Right lung (tissue), 5 donors: ENCODE measurements around the gene LRMDA. TPM values are rescaled to one million over a fixed set of nuclear protein-coding genes. Genes with fewer than 3 reads are reported as not detected.

ENCODE experiments used
- DNase-seq, 2 donors: peaks; one replicate each; pipeline ENCODE4 v3.0.0-alpha.2; 2013
- polyA plus RNA-seq, 5 donors: library from polyadenylated mRNA; unstranded; fragments of 120-200 nt; gene quantifications; one replicate each; pipeline versions ENCODE4 v1.2.1 to v1.2.3, GENCODE V29; 2013; ENCODE audit warnings: inconsistent platforms in 1 of 5, low replicate concordance in 1 of 5; ENCODE audit not compliant: insufficient read length in 5 of 5, insufficient read depth in 1 of 5

The LRMDA gene
- polyA plus RNA-seq, 5 donors = 13.4 to 23.1 (median 19.1) TPM

DNA sequence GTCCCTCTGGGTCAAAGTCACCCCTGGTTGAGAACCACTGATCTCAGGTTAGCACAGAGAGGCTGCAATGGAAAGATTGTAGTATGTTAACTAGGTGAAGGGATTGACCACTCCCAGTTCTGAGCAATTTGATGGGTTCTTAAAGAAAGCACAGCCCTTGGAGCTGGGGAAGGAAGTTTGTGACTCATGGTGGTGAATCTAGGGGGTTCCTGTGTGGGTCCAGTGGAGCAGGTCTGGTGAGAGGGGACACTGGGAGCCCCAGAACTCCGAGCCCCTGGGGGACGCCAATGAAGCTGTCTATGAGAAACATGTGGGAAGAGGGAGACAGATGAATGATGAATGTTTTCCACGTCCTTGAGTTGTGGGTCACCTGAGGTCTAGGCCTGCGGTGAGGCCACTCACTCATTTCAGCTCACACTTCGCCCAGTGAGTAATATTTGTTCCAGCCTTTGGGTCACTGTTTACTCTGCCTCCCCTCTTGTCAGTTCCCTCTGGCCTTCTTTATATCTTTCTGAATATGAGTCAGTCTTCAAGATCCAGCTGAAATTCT, 341.9 kb downstream of the LRMDA start:
- DNase-seq = no peak

DNA sequence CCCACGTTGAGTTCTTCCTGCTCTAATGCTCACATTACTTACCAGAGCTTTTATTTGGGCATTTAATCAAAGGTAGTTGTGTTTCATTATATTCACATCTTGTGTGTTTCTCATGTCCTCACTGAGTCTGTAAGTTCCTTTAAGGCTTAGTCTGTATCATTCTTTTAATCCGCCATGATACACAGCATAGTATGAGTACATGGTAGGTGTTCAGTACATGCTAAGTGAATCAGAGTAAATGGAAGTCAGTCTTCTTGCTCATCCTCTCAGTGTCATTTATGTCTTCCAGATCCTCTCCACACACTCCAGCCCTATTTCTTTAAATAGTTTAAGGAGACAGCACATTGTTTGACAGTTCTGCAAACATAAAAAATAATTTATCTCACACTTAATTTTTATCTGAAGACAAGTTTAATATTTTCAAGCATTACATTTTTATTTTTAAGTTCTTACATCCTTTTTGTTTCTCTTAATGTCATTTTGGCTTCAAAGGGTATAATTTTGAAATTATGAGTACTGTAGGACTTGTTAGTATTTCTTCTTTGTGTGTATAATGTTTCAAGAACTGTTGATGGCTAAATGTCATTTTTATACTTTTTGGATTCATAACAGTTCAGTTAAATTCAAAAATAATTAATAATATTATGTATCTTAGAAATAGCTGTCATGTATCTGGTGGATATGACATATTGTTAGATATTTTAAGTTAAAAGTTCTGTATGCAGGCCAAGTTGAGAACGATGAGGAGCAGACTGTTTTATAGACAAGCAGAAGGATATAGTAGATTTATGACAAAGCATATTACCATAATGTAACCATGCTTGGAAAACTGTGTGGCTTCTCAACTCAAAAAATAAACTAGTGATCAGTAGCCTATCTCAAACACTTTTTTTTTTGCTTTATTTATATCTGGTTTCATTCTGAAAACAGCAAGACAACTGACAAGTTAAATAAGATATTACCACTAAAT, 342.7 kb downstream of the LRMDA start:
- peak; percentile 53 to 60 for DNase-seq

DNA sequence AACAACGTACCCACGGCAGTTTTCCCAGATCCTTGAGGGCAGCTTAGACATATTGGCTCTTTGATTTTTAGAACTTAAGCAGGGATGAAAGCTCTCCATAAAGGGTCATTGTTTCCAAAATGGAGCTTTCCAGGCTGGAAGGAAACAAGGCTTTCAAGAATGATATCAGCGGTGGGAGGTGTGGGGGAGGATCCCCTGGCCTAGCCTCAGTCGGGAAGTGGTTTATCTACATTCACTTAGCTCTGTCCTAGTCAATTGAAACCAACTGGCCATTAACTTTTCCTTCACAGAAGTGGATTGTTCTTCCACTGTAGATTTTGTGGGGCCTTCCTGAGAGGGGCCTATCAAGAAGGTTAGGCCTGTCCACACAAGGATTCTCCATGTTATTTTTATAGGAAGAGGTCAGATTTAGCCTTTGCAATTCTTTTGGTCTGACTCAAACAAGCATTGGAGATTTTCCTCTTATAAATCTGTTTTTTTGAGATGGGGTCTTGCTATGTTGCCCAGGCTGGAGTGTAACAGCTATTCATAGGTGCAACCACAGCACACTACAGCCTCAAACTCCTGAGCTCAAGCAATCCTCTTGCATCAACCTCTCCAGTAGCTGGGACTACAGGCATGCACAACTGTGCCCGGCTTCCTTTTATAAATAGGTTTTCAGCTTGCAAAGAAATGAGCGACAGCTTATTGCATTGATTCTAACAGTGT, 343.5 kb downstream of the LRMDA start:
- DNase-seq = peak in 1 of 2 donors; percentile 30

DNA sequence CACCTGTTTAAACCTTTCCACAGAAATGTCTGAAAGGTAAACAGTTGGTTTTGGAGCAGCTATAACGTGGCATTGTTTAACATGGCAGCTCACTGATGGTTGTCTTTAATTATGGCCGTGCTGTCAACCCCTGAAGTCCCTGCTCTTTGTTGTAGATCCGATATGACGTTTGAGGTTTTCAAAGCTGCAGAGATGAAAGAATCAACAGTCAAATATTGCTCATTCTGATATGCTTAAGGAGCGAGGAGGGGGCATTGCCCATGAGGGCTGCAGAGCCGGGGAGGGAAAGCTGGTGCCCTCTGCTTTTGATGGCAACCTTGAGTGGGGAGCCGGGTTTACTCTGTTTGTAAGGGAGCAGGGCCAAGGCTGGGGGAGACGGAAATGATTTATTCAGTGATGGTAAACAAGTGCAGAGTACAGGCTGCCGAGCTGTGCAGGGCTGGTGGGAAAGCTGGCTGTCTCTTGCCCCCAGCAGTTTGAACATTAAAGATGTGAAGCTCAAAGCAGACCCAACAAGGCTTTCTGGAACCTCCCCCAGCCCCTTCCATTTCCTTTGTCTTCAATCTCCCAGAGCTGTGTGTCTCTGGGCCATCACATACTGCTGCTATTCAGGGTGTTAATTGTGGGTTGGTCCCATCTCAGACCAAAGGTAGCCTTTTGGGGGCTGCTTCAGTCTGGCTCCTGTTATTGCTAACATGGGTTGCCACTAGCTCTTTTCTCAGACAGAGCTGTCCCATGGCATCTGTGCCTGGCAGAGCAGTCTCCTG, 345.5 kb downstream of the LRMDA start:
- DNase-seq = no peak

DNA sequence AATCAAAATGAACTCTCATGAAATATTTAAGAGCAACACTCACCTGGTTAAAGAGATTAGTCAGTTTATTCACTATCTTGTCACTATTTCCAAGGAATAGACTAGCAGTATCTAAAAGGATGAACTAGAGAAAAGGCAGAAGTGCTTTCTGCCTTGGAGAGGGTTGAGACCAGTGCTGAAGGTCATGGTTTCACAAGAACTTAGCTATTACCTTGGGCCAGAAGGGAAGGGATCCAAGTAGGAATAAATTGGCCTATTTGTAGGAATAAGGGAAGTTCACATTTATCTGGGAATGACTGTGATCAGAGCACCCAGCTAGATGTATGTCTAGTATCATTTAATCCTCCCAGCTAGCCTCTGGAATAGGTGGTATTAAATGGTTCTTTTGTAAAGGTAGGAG, 347.2 kb downstream of the LRMDA start:
- DNase-seq = no peak

DNA sequence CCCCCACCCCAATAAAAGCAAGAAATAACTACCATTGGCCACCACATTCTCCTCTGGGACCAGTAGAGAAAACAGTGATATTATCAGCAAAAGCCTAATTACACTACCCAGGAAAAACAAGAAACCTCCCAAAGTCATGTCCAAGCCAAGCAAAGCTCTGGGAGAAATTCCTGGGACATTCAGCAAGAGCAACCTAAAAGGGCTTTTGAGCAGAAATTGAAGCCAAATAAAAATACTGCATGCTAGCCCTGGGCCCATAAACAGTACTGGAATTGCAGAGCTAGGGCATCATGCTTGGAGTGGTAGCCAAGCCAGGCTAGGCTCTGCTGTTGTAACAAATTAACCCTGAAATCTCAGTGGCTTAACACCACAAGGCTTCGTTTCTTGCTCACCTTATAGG, 347.9 kb downstream of the LRMDA start:
- no peak for DNase-seq

DNA sequence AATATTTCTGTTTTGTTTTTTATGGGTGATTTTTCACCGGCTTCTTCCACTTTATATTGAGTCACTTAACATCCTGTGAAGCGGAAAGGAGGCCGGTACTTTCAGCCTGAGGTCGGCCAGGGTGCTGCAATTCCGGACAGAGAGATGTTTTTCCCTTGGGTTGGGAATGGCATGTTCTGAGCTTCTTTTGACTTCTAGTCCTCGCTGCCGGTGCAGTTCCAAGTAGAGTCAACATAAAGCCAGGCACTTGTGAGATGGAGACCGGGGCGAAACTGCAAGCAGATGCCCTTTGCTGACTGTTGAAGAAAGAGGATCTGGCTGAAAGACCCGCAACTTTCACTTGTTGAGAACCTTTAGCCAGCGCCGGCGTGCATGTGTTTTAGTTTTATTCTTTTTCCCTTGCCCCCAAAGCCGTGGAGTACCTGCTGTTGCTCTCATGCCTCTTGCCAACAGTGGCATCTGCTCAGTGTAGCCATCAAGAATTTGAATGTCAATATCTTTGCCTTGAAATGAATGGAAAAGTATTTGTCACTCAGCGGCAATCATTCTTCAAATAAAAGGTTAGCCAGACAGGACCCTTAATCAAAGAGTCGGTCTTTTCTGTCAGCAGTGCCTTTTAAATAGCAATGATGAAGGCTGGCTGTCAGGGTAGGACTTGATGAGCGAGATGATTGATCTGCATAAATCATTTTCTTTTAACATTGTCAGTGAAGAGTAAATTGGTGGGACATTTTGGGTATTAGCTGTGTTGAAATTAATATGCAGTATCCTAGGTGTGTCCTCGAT, 351.2 kb downstream of the LRMDA start:
- no peak for DNase-seq

DNA sequence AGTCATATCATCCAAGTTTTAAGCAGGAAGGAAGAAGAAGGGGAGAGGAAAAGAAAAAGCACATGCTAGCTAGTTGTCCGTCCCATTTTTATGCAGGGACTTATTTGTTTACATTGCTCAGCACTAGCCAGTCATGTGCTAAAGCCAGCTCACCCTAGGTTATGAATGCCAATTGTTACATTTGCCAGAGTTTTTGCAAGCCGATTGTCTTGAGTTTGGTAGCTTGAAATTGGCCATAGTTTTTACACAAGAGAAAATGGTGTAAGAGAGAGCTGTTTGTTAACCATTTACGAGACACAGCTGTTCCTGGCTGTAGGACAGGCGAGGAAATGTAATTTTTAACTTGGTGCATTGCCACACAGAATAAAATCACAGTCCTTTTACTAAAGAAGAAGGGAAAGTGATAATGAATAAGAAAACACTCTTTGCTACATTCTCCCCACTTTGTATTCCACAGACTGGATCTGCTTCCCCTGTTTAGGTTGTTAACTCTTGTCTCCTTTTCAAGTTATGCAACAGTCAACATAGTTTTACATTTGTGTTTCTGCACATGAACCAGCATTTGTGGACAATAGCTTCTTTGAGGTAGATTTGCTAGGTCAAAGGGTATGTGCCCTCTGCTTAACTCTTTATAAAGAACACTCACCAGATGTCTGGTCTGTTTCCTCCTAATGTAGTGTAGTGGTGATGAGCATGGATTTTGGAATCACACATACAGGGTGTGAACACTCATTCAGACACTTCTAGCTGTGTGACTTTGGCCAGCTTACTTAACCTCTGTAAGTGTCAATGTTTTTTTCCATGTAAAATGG, 357.2 kb downstream of the LRMDA start:
- DNase-seq = no peak

DNA sequence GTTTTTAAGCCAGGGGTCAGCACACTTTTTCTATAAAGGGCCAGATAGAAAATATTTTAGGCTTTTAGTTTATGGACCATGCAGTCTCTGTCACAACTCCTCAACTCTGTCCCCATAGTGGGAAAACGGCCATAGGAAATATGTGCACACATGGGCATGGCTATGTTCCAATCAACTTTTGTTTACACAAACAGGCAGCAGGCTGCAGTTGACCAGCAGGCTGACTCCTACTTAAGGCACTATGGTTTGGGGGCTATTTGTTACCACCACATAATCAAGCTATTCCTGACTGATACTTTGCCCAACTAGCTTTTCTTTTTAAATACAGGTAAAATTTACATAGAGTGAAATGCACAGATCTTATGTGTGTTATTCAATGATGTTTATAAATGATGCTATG, 362.4 kb downstream of the LRMDA start:
- DNase-seq = no peak

DNA sequence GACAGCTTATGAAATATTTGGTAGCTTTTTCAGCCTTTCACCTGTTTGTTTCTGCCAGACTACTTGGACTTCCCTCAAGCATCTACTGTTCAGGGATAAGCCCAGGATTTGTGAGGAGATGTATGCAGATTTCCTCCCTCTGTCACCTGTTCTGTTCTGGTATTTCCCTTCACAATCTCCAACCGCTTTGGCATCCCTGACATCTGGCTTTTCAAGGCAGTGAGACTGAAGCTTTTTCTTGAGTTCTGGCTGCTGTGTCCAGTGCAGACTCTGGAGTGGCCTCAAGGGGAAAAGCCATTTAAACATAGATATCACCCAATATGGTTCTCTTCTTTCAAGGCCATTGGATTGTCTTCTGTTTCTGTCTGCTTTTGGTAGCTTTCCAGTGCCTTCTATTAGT, 369.7 kb downstream of the LRMDA start:
- no peak for DNase-seq

DNA sequence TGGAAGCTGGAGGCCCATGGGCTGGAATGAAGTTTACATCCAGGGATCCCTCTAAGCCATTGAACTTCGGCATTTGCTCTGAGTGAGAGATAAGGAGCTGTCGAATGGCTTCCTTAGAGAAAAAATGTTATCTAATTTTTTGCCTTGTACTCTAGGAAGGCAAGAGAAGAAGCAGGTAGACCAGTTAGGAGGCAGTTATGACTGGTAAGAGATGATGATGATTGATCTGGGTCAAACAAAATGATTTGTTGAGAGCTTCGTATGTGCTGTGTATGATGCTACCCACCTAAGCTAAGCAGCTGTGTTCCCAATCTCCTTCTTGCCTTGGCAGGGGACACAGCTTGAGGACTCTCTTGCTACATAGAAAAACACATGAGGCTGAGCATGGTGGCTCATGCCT, 370.2 kb downstream of the LRMDA start:
- DNase-seq = no peak

DNA sequence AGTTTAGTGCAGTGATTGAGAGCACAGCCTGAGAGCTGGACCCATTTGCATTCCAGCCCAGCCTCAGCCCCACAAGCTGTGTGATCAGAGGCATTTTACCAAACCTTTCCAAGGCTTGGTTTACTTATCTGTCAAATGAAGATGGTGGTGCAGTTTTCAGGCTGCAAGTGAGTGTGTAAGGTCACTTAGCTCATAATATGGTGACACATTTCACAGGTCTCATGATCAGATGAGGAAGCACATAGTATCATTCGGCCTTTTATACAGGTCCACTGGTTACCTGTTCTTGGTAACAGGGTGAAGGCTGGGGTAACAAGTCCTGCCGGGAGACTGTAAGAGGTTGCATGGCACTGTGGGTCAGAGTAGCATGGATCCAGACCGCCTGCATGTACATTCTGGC, 371.7 kb downstream of the LRMDA start:
- no peak for DNase-seq

DNA sequence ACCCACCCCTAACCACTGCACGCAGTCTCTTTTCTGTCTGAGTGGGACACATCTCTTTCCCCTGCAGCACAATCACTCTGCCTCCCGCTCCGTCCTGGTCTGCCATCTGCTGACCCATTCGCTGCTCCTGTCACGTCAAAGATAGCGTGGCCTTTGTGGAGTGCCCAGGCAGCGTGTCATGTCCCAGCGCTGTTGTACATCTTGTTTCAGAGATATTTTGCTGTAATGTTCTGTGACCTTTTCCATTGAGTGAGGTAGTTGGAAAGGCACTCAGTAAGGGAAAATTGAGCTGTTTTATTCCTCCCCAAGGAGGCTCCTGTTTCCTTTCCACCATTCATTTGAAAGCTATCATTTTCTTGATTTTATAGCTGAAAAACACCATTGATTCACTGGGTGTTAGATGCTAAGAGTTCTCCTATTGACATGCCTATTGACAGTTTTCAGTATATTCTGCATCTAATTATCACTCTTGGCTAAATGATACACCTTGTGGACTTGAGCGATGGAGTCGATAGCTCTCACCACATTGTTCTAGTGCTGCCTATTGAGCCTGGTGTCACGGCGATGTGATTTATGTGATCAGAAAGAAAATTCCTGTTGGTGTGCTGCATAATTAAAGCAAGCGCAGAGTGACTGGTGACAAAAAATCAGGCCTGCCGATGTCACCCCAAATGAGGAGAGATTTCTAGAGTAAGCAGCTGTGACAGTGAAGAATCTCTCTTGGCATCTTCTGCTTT, 372.6 kb downstream of the LRMDA start:
- no peak for DNase-seq

DNA sequence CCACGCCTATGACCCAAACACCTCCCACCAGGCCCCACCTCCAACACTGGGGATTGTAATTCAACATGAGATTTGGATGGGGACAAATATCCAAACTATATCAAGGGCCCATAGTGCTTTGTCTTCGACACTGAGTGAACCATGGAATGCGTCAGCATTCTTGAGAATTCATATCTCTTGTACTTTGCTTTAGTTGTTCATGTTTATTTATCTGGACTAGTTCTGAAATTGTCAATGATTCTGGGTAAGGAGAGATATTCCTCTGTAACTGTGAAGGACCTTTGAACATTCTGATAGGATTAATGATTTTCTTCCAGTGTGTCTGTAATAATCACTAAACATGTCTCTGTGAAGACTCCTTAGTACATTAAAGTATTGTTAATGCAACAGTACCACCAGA, 374.8 kb downstream of the LRMDA start:
- DNase-seq = no peak

DNA sequence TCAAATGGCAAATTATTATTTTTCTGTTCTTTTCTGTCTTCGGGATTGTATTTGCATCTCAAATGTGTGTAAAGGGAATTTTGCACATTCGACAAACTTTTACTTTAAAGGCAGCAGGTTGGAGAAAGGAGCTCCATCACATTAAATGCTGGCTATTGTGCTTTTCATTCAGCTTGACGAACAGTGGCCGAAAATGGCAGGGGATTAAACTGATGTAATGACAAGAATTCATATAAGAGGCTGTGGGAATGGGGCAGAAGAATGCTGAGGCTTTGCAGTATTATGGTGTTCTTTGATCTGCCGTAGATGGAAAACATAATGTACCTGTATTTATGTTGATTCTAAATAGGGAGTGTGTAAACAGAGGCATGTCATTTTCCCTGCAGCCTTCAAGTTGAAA, 376.0 kb downstream of the LRMDA start:
- no peak for DNase-seq

DNA sequence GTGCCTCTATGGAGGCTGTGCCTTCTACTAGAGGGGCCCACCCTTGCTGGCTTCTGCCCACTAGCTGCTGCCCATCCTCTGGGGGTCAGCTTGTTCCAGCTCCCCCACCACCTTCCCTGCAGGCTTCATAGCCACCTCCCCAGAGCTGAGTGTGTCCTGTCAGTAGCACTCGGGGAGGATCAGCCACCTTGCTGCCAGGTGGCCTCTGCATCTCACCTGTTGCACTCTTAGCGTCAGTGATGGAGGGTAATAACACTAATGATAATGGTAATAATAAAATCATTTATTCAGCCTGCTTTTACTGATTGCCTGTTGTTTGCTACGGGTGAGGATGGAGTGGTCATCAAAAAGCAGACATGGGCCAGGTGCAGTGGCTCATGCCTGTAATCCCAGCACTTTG, 377.6 kb downstream of the LRMDA start:
- no peak for DNase-seq

DNA sequence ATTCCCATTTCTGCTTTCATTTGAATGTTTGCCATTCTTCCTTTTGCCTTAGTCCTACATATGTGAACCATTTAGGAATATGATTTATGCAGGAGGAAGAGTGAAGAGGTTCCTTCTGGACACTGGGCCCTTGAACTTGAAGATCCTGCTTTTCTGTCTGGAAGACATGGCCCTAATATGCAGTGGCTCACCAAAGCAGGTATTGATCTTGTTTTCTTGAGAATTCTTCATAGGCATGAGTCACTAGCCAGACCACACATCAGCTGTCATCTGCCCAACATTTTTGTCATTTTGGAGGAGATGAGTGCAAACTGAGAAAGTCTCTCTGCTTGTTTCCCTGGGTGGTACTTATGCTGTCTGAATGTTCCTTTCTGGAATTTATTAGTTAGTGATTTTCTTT, 382.6 kb downstream of the LRMDA start:
- DNase-seq = no peak

DNA sequence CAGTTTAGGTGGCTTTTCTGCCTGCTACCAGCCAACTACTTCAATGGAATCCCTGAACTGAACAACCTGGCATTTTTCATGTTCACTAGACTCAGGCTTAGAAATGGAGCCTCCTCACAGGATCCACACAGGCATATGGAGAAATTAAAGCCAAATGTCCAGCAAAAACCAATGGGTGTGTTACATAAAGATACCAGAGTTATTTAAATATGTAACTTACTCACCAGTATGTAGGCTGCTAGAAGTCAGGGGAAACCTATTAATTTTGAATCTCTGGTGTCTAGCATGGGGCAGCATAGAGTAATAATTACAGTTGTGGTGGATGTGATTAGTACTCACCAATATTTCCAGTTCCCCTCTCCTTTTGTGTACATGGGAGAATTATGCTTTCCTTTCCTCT, 383.6 kb downstream of the LRMDA start:
- DNase-seq = no peak

DNA sequence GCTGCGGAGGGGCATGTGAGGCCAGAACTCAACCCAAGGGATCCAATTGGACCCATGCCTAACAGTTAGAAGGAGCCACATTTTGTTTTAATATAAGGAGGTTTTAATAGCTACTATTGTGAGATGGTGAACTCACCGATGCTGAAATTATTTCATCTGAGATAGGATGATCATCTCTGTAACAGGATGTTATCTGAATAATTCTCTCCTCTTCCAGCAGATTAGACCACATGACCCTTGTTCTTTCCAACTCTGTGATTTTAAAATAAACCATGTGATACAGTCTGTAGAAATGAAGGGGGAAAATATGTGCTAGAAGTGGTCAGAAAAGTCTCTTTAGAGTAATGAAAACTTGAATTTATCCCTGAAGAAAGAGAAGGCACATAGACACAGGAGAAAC, 385.8 kb downstream of the LRMDA start:
- no peak for DNase-seq

DNA sequence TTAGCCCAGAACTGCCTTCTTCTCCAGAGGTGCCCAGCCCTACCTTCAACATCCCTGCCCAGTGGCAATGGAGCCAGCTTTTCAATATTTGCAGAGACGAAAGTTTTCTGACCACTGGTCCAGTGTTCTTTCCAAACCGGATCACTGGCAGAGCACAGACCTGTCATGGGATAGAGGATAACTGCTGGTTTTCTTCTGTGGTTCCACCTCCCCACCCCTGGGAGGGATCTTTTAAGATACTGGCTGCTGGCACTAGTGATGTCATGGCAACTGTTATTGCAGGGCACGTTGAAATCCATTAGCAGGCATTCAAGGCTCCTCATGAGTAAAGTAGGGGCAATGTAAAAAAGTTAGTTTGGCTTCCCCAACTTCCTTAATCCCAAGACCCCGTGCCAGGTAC, 387.1 kb downstream of the LRMDA start:
- DNase-seq = no peak
